Measurements from ENCODE around the gene MRPL38.

The MRPL38 gene

GRCh38 chr17:75904749-75905521 lies at the start of gene MRPL38:
Gene MRPL38 (minus strand): TSS chr17:75904884. CDS start chr17:75904875, 9 bp downstream.
- peak; percentile 79 to 83 for DNase-seq (ENCODE audit: low read depth in 2 of 2)

GRCh38 chr17:75950855-75951554 lies 46.3 kb upstream of the MRPL38 start:
- DNase-seq (ENCODE audit: low read depth in 2 of 2): no peak

- DNase-seq (ENCODE audit: low read depth in 2 of 2): no peak
Measured at GRCh38 chr17:75950421-75950820, 45.7 kb upstream of the MRPL38 start.

GRCh38 chr17:75945211-75945610 lies 40.5 kb upstream of the MRPL38 start:
- DNase-seq (ENCODE audit: low read depth in 2 of 2): no peak

GRCh38 chr17:75943491-75943890 lies 38.8 kb upstream of the MRPL38 start:
- no peak for DNase-seq (ENCODE audit: low read depth in 2 of 2)

GRCh38 chr17:75942473-75942872 lies 37.8 kb upstream of the MRPL38 start:
- DNase-seq (ENCODE audit: low read depth in 2 of 2): no peak

GRCh38 chr17:75941442-75941819 lies 36.7 kb upstream of the MRPL38 start:
- no peak for DNase-seq (ENCODE audit: low read depth in 2 of 2)

GRCh38 chr17:75940727-75941441 lies 36.2 kb upstream of the MRPL38 start, which contains the start of gene FBF1:
Gene FBF1 (minus strand): TSS chr17:75941042. CDS start chr17:75938149, 2,893 bp downstream.
- peak; percentile 76 to 77 for DNase-seq (ENCODE audit: low read depth in 2 of 2)

GRCh38 chr17:75937652-75938051 lies 33.0 kb upstream of the MRPL38 start:
- DNase-seq (ENCODE audit: low read depth in 2 of 2): no peak

GRCh38 chr17:75933808-75934207 lies 29.1 kb upstream of the MRPL38 start:
- DNase-seq (ENCODE audit: low read depth in 2 of 2): peak; percentile 42 to 49

- DNase-seq (ENCODE audit: low read depth in 2 of 2): no peak
Measured at GRCh38 chr17:75932852-75933251, 28.2 kb upstream of the MRPL38 start.

GRCh38 chr17:75931062-75931461 lies 26.4 kb upstream of the MRPL38 start:
- no peak for DNase-seq (ENCODE audit: low read depth in 2 of 2)

GRCh38 chr17:75927286-75927922 lies 22.7 kb upstream of the MRPL38 start:
- no peak for DNase-seq (ENCODE audit: low read depth in 2 of 2)

GRCh38 chr17:75926456-75926855 lies 21.8 kb upstream of the MRPL38 start:
- DNase-seq (ENCODE audit: low read depth in 2 of 2): no peak

GRCh38 chr17:75925912-75926311 lies 21.2 kb upstream of the MRPL38 start:
- no peak for DNase-seq (ENCODE audit: low read depth in 2 of 2)

GRCh38 chr17:75925103-75925502 lies 20.4 kb upstream of the MRPL38 start:
- no peak for DNase-seq (ENCODE audit: low read depth in 2 of 2)

GRCh38 chr17:75922963-75923874 lies 18.5 kb upstream of the MRPL38 start:
- no peak for DNase-seq (ENCODE audit: low read depth in 2 of 2)

GRCh38 chr17:75922173-75922961 lies 17.7 kb upstream of the MRPL38 start:
- no peak for DNase-seq (ENCODE audit: low read depth in 2 of 2)

- DNase-seq (ENCODE audit: low read depth in 2 of 2): no peak
Measured at GRCh38 chr17:75921596-75921995, 16.9 kb upstream of the MRPL38 start.

- DNase-seq (ENCODE audit: low read depth in 2 of 2): no peak
Measured at GRCh38 chr17:75920045-75920560, 15.4 kb upstream of the MRPL38 start.
